ENCODE measurements around the gene RAB31.
"Not testable (repeated sequence)": the region's sequence is repeated elsewhere in the genome, so short reads cannot be mapped to it uniquely, and the experiment has no call there.

Gene RAB31

GRCh38 chr18:9765501-9765900 is 57.4 kb downstream of the RAB31 start:
- no peaks in the 10 kb centered on the region for H3K9me3 ChIP-seq (ENCODE audit: low read length)
- no peaks in the 10 kb centered on the region for H4K20me1 ChIP-seq (ENCODE audit: insufficient read depth, low read length)
- H3K9me2 ChIP-seq (ENCODE audit: low read depth, low read length) = no peaks in the 10 kb centered on the region
- H3K4me2 ChIP-seq (ENCODE audit: low read length) = no peak overlapping the region
- no peaks in the 10 kb centered on the region for H3K36me3 ChIP-seq (ENCODE audit: insufficient read depth, low read length)
- TF ChIP-seq CTCF (IDR thresholded peaks at IDR 0.05; ENCODE audit: low read length) = no peak
- TF ChIP-seq EZH2 (IDR thresholded peaks at IDR 0.05; ENCODE audit: borderline replicate concordance, low read length) = no peak
- H3K9ac ChIP-seq (ENCODE audit: low read length) = no peak overlapping the region
- no peak overlapping the region for H3K27ac ChIP-seq (ENCODE audit: low read depth, low read length, poor library complexity, severe bottlenecking)
- H3K4me3 ChIP-seq (ENCODE audit: low read depth, low read length, poor library complexity, severe bottlenecking) = no peak overlapping the region
- no peaks in the 10 kb centered on the region for H3K79me2 ChIP-seq (ENCODE audit: insufficient read depth, low read length)
- no peaks in the 10 kb centered on the region for H3K4me1 ChIP-seq (ENCODE audit: insufficient read depth, low read length, severe bottlenecking)
- H3K27me3 ChIP-seq (ENCODE audit: insufficient read depth, low read length) = no peaks in the 10 kb centered on the region; the same call in 1 of the 2 replicates
- no peaks in the 10 kb centered on the region for H3F3A ChIP-seq (ENCODE audit: insufficient read depth, low read length)
- H2AFZ ChIP-seq (ENCODE audit: low read length) = no peak overlapping the region

- TF ChIP-seq CTCF (IDR thresholded peaks at IDR 0.05; ENCODE audit: low read length) = no peak
- TF ChIP-seq EZH2 (IDR thresholded peaks at IDR 0.05; ENCODE audit: borderline replicate concordance, low read length) = no peak
- Histone ChIP-seq H3K27ac (ENCODE audit: low read depth, low read length, poor library complexity, severe bottlenecking) (no peak overlapping the region), H3K27me3 (ENCODE audit: insufficient read depth, low read length) (no peaks in the 10 kb centered on the region; the same call in 1 of the 2 replicates), H3K4me1 (ENCODE audit: insufficient read depth, low read length, severe bottlenecking) (no peaks in the 10 kb centered on the region), H3F3A (ENCODE audit: insufficient read depth, low read length) (no peaks in the 10 kb centered on the region), H3K9ac (ENCODE audit: low read length) (no peak overlapping the region), H3K4me2 (ENCODE audit: low read length) (no peak overlapping the region), H3K9me3 (ENCODE audit: low read length) (no peaks in the 10 kb centered on the region), H3K36me3 (ENCODE audit: insufficient read depth, low read length) (no peaks in the 10 kb centered on the region), H3K79me2 (ENCODE audit: insufficient read depth, low read length) (no peaks in the 10 kb centered on the region), H3K4me3 (ENCODE audit: low read depth, low read length, poor library complexity, severe bottlenecking) (no peak overlapping the region), H3K9me2 (ENCODE audit: low read depth, low read length) (no peaks in the 10 kb centered on the region), H4K20me1 (ENCODE audit: insufficient read depth, low read length) (no peaks in the 10 kb centered on the region), H2AFZ (ENCODE audit: low read length) (no peak overlapping the region)
Measured at GRCh38 chr18:9766076-9766481, 58.0 kb downstream of the RAB31 start.

GRCh38 chr18:9766740-9767139 is 58.6 kb downstream of the RAB31 start:
- no peak overlapping the region for H3K9ac ChIP-seq (ENCODE audit: low read length)
- no peaks in the 10 kb centered on the region for H3K9me3 ChIP-seq (ENCODE audit: low read length)
- H3K4me3 ChIP-seq (ENCODE audit: low read depth, low read length, poor library complexity, severe bottlenecking) = no peak overlapping the region
- H3K79me2 ChIP-seq (ENCODE audit: insufficient read depth, low read length) = no peaks in the 10 kb centered on the region
- no peak overlapping the region for H3K4me2 ChIP-seq (ENCODE audit: low read length)
- H3K9me2 ChIP-seq (ENCODE audit: low read depth, low read length) = no peaks in the 10 kb centered on the region
- no peaks in the 10 kb centered on the region for H4K20me1 ChIP-seq (ENCODE audit: insufficient read depth, low read length)
- no peaks in the 10 kb centered on the region; the same call in 1 of the 2 replicates for H3K27me3 ChIP-seq (ENCODE audit: insufficient read depth, low read length)
- no peaks in the 10 kb centered on the region for H3K36me3 ChIP-seq (ENCODE audit: insufficient read depth, low read length)
- TF ChIP-seq CTCF (IDR thresholded peaks at IDR 0.05; ENCODE audit: low read length) = no peak
- no peak overlapping the region for H3K27ac ChIP-seq (ENCODE audit: low read depth, low read length, poor library complexity, severe bottlenecking)
- no peaks in the 10 kb centered on the region for H3K4me1 ChIP-seq (ENCODE audit: insufficient read depth, low read length, severe bottlenecking)
- no peak overlapping the region for H2AFZ ChIP-seq (ENCODE audit: low read length)
- H3F3A ChIP-seq (ENCODE audit: insufficient read depth, low read length) = no peaks in the 10 kb centered on the region

- H3K27me3 ChIP-seq (ENCODE audit: insufficient read depth, low read length); H3K36me3 ChIP-seq (ENCODE audit: insufficient read depth, low read length); H3K4me3 ChIP-seq (ENCODE audit: low read depth, low read length, poor library complexity, severe bottlenecking); H3K9me3 ChIP-seq (ENCODE audit: low read length); H3K79me2 ChIP-seq (ENCODE audit: insufficient read depth, low read length); H3K4me2 ChIP-seq (ENCODE audit: low read length); H3K9ac ChIP-seq (ENCODE audit: low read length); H2AFZ ChIP-seq (ENCODE audit: low read length); H3K9me2 ChIP-seq (ENCODE audit: low read depth, low read length); H3K27ac ChIP-seq (ENCODE audit: low read depth, low read length, poor library complexity, severe bottlenecking); H3F3A ChIP-seq (ENCODE audit: insufficient read depth, low read length); H3K4me1 ChIP-seq (ENCODE audit: insufficient read depth, low read length, severe bottlenecking); H4K20me1 ChIP-seq (ENCODE audit: insufficient read depth, low read length): not testable (repeated sequence)
Measured at GRCh38 chr18:9768071-9768691, 60.1 kb downstream of the RAB31 start.

- H3F3A ChIP-seq (ENCODE audit: insufficient read depth, low read length); H3K27ac ChIP-seq (ENCODE audit: low read depth, low read length, poor library complexity, severe bottlenecking); H3K4me3 ChIP-seq (ENCODE audit: low read depth, low read length, poor library complexity, severe bottlenecking); H3K79me2 ChIP-seq (ENCODE audit: insufficient read depth, low read length); H3K36me3 ChIP-seq (ENCODE audit: insufficient read depth, low read length); H3K27me3 ChIP-seq (ENCODE audit: insufficient read depth, low read length); H3K4me1 ChIP-seq (ENCODE audit: insufficient read depth, low read length, severe bottlenecking); H3K4me2 ChIP-seq (ENCODE audit: low read length); H3K9ac ChIP-seq (ENCODE audit: low read length); H3K9me3 ChIP-seq (ENCODE audit: low read length); H4K20me1 ChIP-seq (ENCODE audit: insufficient read depth, low read length); H3K9me2 ChIP-seq (ENCODE audit: low read depth, low read length); H2AFZ ChIP-seq (ENCODE audit: low read length): not testable (repeated sequence)
Measured at GRCh38 chr18:9770111-9770510, 62.0 kb downstream of the RAB31 start.
